Stimulated activated CD8-positive, alpha-beta memory T cell treated with anti-CD3 and anti-CD28 coated beads, Interleukin-2, amount 100 ng/mL, for 48 hours (primary cell): ENCODE data around the gene CAMK1D.

Experiments used
- DNase-seq, 2 donors: peaks; one replicate each; pipeline ENCODE4 v3.0.0-alpha.2; 2020; ENCODE audit warnings: low read depth in 2 of 2

Gene CAMK1D

GRCh38 chr10:12499076-12499986, 150.0 kb downstream of the CAMK1D start:
- no peak for DNase-seq

DNA sequence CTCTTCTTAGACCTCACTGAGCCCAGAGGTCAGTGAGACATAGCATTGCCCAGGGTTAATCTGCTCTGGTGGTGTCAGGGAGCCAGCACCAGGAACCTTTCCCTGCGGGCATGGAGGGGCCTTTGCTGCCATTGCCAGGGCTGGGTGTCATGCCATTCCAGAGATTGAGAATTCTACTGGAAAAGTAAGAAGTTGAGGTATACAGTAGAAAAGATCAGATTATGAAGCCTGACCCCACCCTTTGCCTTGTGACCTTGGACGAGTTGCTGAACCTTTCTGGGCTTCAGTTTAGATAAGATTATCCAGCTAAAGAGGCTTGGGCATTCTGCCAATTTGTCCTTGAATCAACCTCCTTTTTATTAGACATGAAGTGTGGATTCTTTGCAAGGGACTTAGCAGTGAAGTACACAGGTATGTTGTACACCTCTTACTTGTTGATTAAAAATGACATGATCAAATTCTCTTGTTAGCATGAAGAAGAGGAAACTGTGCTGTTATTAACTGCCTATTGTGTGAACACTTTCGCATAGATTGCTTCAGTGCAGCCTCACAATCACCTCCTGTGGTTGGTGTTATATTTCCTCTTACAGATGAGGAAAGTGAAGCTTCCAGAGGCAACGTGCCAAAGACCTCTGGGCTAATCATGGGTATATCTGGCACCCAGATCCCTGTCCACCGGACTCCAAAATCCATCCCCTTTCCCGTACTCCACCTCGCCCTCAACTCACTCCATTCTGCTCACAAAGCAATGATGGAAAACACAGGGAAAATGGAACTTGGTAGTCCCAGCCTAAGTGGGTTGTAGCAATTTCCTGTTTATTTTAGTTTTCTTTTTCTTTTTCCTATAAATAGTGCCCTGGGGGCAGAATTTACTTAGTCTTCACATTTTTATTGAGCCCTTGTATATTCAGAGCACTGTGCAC, 151.3 kb downstream of the CAMK1D start:
- no peak for DNase-seq

DNA sequence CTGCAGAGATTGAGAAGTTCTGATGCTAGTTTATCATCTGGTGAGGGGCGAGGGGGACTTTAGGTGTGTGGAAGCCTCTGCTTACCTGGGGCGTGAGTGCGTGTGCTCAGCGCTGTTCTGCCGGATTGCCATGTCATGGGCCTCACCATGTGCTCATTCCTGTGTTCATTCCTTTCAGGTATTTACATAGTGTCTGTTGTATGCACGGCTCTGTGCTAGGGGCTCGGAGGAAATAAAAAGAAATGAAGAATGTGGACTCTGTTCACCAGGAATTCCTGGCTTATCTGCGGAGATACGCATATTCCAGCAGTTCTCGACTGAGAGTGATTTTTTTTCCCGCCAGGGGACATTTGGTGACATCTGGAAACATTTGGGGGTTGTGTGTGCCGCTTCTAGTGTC, 152.0 kb downstream of the CAMK1D start:
- no peak for DNase-seq

DNA sequence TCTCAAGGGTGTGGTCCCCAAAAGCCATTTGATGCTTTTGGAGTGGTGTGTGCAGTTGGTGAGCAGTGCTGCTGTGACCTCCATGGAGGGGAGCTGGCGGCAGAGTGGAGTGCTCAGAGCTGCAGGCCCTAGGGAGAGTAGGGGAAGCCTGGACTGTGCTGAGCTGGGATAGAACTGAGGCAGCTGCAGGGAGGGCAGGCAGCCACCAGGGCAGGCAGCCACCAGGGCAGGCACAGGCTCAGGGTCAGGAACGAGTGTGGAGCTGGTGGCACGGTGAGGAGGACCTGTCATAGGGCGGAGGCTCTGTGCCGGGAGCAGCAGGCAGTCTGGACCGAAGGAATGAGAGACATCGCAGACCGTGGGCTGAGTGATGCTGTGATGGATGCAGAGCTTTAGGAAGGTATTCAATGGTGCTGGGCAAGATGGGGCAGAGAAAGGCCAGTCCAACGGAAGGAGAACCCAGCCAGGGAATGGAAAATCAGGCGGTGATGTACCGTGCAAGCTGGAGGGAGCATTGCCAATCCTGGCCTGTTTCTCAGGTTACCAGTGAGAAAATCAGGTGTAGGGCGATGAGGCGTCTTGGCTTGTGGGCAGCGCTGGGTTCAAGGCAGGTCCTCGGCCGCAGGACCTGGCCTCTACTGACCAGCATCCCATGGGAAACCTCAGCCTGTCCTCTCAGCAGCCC, 152.6 kb downstream of the CAMK1D start:
- no peak for DNase-seq

GRCh38 chr10:12502526-12503274, 153.4 kb downstream of the CAMK1D start:
- no peak for DNase-seq

DNA sequence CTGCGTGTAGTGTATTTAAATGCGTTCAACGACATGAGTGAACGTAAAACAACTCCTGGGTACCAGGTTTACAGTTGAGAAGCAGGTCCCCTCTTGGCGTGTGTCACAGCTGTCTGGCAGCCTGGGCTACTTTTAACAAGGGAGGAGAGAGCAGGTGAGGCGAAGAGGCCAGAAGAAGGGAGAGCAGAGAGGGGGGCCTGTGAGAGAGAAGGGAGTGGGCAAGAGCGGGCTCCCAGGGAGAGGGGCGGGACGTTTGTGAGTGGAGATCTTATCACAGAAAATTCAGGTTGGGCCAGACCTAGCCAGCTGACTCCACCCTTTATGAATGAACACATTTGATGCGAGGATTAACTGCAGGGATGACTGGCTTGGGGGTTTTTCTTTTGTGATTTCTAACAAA, 154.0 kb downstream of the CAMK1D start:
- no peak for DNase-seq

GRCh38 chr10:12504176-12504575, 154.8 kb downstream of the CAMK1D start:
- DNase-seq = no peak

GRCh38 chr10:12504628-12505027, 155.3 kb downstream of the CAMK1D start:
- no peak for DNase-seq

- DNase-seq = no peak
Measured at GRCh38 chr10:12505683-12506082, 156.3 kb downstream of the CAMK1D start.

DNA sequence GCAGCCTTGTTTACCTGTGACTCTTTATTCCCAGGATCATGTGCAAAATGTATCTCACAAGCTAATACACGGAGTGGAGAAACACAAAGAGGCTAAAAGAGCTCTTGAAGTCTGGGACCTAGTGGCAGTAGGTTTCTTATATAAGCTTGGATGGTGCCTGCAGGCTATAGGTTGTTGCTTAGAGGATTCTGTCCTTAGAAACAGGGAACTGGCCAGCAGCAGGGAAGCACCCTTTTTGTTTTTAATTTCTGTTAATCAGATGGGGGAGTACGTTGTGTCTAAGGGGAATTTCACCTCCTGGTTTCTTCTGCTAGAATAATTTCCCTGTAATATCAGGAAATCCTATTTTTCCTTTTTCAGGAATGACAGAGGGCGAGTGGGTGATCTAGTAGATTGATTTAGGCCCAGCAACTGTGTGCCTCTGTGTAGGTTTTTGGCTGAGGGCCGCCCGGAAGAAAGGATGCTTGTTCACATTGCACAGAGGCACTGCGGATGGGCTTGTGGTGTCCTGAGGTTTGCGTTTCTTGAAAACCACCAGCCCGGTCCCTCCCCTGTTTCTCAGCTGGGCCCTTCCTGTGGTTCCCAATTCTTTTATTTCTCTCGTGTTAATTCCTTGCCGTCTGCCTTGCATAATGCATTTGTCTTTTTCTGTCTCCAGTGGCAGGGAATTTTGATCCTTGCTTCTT, 158.0 kb downstream of the CAMK1D start:
- no peak for DNase-seq

DNA sequence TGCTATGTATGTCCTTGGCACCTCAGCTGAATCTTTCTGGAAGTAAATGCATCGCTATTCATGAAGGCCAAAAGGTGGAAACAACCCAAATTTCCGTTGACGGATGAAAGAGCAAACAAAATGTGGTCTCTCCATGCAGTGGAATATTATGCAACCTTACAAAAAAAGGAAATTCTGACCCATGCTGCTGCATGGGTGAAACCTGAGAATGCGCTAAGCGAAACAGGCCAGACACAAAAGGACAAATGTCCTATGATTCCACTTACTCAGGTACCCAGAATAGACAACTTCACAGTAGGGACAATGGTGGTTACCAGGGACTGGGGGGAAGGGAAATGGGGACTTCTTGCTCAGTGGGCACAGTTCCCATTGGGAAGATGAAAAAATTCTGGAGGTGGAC, 158.8 kb downstream of the CAMK1D start:
- DNase-seq = no peak

- no peak for DNase-seq
Measured at GRCh38 chr10:12509016-12509793, 159.9 kb downstream of the CAMK1D start.

DNA sequence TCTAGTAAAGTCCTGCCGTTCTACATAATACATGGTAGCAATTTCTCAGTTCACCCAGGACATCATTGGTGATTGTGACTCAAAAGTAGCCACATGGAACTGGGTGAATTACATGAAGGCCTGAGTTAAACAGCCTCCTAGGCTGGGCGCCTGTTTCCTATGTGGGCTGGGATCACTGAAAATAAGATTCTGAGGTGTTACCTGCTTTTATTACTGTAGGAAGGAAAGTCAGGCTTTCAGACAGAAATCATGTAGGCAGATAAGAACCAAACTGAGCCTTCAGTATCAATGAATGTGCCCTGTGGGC, 160.4 kb downstream of the CAMK1D start:
- no peak for DNase-seq

- DNase-seq = no peak
Measured at GRCh38 chr10:12510501-12510941, 161.2 kb downstream of the CAMK1D start.

- no peak for DNase-seq
Measured at GRCh38 chr10:12510984-12511383, 161.6 kb downstream of the CAMK1D start.

DNA sequence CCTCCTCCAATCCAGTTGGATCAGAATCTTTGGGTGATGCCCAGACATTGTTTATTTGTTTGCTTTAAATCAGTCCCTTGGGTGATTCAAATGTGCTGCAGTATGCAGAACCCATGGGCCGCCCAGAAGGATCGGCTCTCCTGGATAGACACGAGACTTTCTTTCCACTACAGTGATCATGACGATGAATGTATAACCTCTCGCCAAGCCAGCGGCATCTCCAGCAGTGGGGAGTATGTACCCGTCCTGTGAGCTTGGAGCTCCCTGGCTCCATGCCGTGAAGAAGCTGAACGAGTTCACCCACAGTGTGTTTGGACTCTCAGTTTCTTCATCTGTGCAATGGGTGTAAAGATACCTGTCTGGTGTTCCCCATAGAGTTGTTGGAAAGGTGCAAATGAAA, 162.3 kb downstream of the CAMK1D start:
- no peak for DNase-seq

DNA sequence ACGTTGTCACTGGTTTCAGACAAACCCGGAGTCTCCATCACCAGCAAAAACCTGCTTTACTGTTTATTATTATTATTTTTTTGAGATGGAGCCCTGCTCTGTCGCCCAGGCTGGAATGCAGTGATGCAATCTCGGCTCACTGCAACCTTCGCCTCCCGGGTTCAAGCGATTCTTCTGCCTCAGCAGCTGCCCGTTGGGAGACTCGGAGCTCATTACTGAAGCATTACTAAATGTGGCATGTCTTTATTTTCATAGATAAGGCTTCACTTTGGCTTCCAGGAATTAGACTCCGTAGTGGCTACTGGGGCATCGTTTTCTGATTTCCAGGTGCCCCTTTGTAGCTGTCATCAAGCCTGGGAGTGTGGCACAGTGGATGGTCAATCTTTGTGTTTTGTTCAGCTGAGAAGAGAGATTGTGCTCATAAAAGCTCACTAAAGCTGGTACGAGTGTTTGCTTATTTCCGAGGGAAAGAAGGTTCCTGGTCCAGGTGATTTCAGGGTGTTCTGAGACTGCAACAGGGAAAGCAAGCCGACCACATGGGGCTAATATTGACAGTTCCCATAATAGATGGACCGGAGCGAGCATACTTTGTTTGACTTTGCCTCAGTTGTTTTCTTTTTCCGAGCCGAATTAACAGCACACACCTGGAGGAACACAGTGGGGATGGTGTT, 163.1 kb downstream of the CAMK1D start:
- DNase-seq = no peak

DNA sequence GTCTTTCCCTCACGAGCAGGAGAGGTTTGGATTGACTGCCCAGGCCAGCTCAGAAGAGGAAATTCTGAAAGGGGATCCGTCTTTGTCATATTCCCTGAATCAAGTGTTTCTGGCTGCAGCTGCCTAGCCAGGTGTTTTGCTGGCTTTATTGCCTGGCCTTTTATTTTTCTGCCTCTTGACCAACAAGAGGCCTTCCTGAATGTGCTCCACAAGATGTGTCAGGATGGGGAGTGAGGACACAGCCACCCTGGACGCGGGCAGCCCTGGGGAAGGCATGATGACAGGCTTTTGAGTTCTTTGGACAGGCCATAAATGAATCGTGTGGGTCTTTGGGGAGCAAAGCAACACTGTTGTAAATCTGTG, 163.6 kb downstream of the CAMK1D start:
- DNase-seq = no peak
